Measurements from ENCODE around the gene HOXD1.

HOXD1 gene

GRCh38 chr2:176187899-176188773 lies at the start of gene HOXD1:
TSS of gene HOXD1 (plus strand) at chr2:176188668. CDS start at chr2:176188802, 134 bp downstream.
- DNase-seq, result no peak

DNA sequence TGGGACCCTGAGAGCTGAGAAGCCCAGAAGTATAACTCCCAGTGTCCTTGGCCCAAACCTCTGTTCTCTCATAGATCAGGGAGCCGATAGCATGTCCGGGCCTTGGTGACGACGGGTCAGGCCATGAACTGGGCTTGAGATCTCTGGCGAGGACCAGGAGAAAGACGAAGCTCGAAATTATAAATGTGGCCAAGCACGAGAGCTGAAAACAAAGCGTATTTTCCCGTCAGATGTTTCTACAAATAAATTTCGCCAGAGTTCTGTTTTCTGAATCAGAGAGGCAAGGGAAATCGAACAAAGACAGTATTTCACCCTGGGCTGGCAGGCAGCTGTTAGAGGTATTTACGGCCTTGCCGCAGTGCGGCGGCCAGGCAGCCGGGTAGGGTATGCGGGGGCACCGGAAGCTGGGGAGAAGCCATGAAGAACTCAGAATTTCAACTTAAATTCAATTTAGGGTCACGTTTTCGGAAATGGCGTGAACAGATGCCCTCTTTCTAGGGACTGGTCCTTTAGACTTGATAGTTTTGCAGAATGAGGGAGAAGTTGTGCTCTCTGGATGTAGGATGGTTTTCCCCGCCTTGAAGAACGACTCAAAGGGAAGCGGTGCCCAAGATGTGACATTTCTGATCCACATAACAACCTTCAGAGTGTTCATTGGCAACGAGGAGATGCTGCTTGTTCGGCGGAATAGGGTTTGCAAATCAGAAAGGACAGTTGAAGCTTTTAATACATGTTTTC lies 49.4 kb upstream of the HOXD1 start:
- DNase-seq, result no peak

- DNase-seq, result no peak
Measured at GRCh38 chr2:176139661-176140512, 48.6 kb upstream of the HOXD1 start.

DNA sequence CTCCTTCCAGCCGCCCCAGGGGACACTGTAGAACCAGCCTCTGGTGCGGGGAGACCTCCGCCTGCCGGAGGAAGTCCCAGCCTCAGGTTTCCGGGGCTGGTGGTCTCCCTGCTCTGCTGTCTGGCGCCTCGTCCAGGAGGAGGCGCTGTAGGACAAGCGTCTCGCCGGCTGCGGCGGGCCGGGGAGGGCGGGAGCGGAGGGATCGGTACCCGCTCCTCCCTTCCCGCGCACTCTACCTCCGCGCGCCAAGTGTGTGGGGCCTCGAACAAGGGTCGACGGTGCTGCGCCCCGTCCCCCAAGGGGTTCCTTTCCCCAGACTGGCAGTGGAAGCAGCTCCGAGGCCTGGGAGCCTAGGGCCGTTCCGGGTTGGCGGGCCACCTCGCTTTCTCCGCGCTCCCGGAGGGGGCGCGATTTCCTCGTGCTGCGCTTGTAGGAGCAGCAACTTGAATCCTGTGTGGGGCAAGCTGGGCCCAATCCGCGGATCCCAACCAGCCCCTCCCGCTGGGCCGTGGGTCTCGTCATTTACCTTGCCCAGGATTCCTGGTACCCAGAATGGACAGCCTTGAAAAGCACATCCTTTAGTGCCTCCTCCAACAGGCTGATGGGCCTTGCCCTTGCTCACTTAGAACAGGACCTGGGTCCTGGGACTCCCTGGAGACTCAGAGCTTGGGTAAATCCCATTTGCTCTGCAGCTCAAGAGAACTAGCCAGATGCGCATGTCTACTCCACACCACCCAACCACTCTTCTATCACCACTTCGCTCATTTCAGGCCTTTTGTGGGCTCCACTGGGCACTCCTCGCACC lies 47.8 kb upstream of the HOXD1 start:
- no peak for DNase-seq

DNA sequence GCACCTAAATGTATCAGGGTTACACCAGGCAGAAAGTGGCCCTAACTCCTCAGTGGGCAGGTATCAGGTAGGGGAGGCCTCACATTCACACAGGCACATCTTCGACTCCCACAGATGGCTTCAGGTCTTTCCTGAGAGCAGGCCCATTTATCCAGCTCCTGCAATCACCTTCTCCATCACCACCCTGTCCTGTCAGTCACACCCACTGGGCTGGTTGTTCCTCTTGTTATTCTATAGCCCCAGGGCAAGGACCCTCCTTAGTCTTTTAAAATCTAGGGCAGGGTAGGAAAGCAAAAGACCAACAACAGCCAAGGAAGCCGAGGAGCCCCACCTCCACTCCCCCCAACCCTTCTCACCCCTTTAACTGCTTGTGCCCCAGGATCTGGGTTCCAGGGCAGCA lies 46.2 kb upstream of the HOXD1 start:
- DNase-seq, result no peak

DNA sequence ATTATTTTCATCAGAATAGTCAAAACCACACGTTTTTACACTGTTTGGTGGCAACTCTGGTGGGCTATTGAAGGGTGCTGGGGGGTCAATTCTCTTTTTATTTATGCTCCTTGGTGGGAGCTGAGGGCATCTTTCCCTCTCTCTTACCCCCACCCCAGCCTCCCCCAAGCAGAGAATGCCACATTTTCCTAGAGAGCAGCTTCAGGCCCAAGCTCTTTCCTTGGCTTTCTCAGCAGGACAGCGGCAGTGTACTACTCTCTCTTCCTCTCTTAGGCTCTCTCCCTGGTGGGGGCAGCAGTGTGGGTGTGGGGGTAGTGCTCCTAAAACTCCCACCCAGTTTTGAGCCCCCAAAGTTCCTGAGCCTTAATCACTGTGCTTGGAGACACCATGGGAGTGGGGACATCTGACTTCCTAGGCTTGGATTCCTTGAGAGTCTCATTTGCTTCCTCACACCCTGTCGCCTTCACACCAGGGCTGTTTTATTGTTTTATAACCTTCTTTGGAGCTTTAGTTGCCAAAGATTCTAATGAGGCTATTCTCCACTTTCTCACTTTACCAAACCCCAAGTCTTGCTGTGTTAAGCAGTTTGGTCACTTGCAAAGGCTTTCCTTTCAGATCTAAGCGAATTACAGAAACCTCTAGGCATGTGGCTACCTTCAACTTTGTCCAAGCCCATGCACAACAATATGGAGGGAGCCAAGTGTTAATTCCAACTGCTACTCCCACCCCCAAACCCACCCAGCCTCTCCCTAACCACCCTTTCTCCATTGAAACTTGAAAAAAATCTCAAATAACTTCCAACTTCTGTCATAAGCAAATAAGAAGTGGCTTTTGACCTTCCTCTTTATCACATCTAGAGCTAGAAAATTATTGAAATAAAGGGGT lies 43.1 kb upstream of the HOXD1 start:
- no peak for DNase-seq

GRCh38 chr2:176146101-176146500 lies 42.4 kb upstream of the HOXD1 start:
- no peak for DNase-seq

DNA sequence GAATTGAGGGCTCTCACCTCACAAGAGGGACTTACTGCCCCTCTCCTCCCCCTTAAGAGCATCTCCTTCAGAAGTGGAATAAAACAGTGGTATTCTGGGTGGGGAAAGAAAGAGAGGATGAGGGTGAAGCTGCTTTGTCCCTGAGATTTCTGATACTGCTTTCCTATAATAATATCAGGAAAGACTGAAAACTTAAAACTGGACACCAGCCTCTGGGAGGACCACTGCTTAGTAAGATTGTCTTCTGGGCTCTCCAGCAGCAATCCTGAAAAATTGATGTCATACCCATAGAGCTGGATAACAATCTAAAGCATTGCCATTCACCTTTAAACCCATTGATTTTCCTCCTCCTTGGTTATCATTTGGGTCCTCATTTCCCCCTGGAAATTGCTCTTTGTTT lies 41.8 kb upstream of the HOXD1 start:
- DNase-seq, result no peak

- no peak for DNase-seq
Measured at GRCh38 chr2:176147210-176147799, 41.2 kb upstream of the HOXD1 start.

- DNase-seq, result no peak
Measured at GRCh38 chr2:176147800-176148496, 40.5 kb upstream of the HOXD1 start.

- DNase-seq, result no peak
Measured at GRCh38 chr2:176148751-176149421, 39.6 kb upstream of the HOXD1 start.

DNA sequence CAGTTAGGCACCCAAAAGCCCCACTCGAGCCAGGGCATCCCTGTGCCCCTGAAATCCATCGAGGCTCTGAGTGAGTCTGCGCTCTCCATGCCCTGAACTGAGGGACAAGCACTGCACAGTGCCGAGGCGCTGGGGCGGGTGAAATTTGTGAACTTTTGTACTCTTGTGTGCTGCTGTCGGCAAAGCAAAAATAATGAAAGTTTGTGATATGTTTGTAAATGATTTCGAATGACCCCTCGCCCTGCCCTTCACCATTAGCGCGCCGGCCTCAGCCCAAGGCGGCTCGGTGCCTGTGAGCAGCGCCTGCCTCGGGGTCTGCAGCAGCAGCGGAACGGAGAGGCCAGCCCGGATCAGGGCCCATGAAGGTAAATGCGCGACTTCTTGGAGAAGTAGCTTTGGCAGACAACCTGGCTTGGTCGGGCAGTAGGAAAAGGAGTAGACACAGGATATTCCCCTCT lies 39.0 kb upstream of the HOXD1 start:
- DNase-seq, result no peak

DNA sequence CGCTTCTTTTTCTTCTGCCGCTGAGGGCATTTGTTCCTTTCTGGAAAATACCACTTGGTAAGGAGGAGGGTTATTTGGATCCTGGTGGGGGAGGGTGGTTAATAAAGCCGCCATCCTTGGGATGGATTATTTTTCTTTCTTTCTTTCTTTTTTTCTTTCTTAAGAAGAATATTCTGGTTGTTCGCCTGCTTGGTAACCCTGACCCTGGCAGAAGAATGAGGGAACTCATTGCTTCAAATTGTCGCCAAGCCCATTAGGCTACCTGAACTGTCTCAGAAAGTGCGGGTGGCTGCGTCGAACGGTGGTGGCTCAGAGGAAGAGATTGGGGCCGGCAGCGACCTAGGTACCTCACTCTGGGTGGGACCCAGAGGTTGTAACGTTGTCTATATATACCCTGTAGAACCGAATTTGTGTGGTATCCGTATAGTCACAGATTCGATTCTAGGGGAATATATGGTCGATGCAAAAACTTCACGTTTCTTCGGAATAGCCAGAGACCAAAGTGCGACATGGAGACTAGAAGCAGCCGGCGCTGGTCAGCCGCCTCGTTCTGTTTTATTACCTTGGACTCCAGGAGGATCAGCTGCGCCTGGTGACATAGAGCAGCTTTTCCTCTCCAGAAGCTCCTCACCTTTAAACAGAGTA lies 38.4 kb upstream of the HOXD1 start:
- DNase-seq, result no peak

- DNase-seq, result no peak
Measured at GRCh38 chr2:176150584-176151441, 37.7 kb upstream of the HOXD1 start.

GRCh38 chr2:176151442-176152287 lies 36.8 kb upstream of the HOXD1 start, which contains the start of gene HOXD4:
TSS of gene HOXD4 (plus strand) at chr2:176151550. CDS start at chr2:176151634, 84 bp downstream.
- DNase-seq, result no peak

DNA sequence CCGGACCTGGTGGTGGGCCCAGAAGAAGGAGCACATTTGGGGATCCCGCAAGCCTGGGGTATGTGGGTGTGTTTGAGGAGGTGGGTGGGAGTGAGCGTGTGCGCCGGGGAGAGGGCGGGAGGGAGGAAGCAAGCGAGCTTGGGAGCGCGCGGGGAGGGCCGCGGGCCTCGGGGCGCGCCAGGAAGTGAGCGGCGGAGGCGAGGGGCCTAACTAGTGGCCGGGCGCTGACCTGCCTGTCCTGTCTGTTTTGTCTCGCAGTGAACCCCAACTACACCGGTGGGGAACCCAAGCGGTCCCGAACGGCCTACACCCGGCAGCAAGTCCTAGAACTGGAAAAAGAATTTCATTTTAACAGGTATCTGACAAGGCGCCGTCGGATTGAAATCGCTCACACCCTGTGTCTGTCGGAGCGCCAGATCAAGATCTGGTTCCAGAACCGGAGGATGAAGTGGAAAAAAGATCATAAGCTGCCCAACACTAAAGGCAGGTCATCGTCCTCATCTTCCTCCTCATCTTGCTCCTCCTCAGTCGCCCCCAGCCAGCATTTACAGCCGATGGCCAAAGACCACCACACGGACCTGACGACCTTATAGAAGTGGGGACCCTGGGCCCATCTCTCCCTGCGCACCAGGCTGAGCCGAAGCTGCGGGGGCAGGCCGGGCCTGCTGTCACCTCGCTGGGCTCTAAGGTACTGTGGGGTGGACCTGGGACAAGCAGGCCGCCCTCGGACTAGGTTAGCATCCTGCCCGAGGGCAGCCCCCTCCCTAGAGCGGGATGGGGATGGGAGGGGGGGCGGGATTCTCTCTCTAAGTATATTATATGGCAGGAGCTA lies 35.9 kb upstream of the HOXD1 start:
- DNase-seq, result no peak

Data from SIG-M5 (cell line).